HG03108 (cell line): ENCODE measurements around the gene OTOS.

Source experiments
- ATAC-seq: cut with Tn5 transposase; IDR thresholded peaks from one replicate; pipeline ENCODE4 v1.9.1; 2021; ENCODE audit warnings: moderate library complexity; ENCODE audit not compliant: unreplicated experiment

The OTOS gene

GRCh38 chr2:240154606-240155005, 14.1 kb upstream of the OTOS start:
- no peak for ATAC-seq

GRCh38 chr2:240153418-240153817, 13.0 kb upstream of the OTOS start:
- ATAC-seq = no peak

GRCh38 chr2:240151477-240152031, 11.1 kb upstream of the OTOS start:
- ATAC-seq = no peak

GRCh38 chr2:240149943-240150784, 9.7 kb upstream of the OTOS start:
- no peak for ATAC-seq

DNA sequence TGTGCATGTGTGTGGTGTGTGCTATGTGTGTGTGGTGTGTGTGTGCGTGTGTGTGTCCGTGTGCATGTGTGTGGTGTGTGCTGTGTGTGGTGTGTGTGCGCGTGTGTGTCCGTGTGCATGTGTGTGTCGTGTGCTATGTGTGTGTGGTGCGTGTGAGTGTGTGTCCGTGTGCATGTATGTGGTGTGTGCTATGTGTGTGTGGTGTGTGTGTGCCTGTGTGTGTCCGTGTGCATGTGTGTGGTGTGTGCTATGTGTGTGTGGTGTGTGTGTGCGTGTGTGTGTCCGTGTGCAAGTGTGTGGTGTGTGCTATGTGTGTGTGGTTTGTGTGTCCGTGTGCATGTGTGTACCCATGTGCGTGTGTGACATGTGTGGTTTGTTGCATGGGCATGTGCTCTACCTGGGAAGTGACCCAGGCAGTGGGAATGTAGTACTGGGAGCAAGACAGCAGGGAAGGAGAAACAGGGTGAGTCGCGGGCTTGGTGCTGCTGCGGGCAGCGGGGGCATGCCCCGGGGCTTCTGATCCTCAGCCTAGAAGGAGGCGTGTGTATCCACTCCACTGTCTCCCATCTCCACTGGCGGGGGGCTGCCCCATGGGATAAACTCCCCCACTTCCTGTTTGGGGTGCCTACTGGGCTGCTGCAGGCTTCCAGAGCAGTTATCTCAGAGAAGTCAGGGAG, 7.6 kb upstream of the OTOS start:
- no peak for ATAC-seq

GRCh38 chr2:240147382-240147781, 6.9 kb upstream of the OTOS start:
- ATAC-seq = no peak

DNA sequence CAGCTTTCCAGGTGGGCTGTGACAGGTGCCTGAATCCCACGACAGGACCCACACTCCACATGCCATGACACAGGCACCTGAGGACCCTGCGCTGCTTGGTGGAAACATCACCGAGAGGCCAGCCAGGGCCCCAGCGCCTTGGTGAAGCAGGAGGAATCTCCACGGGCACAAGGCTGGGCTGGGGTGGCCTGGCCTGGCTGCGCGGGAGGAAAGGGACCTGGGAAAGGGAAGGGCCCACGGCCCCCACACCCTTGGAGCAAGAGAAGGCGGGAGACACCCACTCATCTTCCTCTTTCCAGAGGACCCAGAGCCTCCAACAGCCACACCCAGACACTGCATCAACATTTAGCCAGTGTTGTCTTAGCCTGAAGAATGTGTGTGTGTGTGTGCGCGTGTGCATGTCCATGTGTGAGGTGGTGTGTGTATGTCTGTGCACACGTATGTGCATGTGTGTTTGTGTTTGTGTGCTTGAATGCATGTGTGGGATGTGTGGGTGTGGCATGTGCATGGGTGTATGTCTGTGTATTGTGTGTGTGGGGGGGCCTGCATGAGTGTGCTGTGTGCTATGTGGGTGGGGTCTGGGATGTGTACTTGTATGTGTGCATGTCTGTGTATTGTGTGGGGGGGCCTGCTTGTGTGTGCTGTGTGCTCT, 6.3 kb upstream of the OTOS start:
- no peak for ATAC-seq

DNA sequence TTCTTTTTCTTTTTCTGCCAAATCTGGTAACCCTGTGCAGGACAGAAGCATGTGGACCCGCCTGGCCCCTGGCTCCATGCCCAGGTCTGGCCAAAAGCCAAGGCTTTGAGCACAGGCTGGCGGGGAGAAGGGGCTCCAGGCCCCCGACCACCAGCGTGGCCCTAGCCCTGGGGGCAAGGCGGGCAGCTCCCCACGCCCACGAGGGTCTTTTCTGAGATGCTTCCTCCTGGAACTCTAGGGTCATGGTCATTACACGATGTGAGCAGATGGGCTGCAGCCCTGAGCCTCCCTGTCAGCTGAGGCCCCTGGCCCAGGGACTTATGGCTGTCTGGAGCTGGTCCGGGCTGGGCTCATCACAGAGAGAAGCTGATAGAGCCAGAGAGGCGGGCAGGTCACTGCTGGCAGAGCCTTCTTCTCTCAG, 5.7 kb upstream of the OTOS start:
- ATAC-seq = no peak

DNA sequence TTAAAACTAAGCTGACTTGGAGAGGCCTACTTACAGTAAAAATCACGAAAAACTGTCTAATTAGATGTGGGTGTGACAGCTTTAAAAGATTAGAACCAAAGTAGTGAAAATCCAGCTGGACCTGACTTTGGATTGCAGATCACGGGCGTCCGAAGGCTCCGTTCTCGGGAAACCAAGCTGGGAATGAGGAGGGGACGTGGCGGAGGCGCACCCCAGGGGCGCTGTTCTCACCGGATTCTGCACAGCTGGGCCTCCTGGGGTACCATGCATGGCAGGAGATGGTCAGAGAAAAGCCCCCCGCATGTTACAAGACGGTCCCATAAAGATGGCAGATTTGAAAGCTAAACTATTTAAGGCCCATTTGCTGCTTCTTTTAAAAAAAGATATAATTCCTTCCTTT, 5.0 kb upstream of the OTOS start:
- ATAC-seq = no peak

DNA sequence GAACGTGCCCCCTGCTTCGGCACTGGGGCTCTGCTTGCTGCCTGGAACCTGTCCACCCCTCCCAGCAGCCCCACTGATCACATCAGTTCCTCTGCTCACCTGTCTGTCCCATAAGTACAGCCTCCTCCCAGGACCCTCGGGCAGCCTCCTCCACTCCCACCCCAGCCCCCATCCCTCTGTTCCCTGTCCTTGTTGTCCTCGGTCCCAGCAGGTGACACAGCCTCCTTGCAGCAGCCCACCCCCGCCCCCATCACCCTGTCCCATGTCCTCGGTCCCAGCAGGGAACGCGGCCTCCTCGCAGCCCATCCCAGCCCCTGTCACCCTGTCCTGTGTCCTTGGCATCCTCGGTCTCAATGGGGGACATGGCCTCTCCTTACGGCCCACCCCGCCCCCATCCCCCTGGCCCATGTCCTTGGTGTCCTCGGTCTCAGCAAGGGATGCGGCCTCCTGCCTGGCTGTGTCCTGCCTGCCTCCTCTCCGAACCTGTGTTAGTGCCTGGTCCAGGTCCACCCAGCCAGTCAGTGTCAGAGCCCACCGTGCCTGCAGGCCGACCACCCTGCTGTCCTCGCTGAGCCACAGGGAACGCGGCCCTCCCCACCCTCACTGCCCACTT, 4.3 kb upstream of the OTOS start:
- ATAC-seq = no peak

GRCh38 chr2:240143801-240144648, 3.6 kb upstream of the OTOS start:
- ATAC-seq = no peak

DNA sequence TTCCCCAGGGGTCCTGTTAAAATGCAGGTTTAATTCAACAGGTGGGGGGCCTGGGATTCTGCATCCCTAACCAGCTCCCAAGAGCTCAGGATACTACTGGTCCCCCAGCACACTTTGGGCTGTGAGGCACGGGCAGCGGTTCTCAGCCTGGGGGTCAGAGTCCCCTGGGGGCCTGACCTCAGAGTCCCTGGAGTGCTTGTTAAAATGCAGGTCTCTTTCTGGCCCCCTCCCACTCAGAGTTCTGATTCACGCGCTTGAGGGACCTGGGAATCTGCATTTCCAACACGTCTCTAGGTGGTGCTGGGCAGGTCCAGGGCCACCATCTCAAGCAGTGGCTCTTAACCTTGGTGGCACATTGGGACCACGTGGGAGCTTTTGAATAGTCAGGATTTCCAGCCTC, 2.8 kb upstream of the OTOS start:
- ATAC-seq = no peak

DNA sequence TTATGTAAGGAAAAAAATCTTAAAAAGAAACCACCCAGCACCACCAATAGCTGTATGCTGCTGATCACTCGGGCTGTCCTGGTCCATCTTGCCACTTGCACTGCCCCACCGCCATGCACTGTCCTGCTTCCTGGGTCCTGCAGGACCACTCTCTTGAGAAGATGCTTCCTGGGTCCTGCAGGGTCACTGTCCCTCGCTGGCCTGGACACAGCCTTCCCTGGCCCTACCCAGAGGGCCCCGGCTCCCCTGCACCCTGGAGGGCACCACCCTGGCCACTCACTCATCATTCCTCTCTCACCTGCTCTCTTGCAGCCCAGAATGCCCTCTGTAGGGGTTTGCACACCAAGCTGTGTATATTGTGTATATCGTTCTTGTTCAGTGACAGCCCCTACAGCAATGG, 2.4 kb upstream of the OTOS start:
- ATAC-seq = no peak

DNA sequence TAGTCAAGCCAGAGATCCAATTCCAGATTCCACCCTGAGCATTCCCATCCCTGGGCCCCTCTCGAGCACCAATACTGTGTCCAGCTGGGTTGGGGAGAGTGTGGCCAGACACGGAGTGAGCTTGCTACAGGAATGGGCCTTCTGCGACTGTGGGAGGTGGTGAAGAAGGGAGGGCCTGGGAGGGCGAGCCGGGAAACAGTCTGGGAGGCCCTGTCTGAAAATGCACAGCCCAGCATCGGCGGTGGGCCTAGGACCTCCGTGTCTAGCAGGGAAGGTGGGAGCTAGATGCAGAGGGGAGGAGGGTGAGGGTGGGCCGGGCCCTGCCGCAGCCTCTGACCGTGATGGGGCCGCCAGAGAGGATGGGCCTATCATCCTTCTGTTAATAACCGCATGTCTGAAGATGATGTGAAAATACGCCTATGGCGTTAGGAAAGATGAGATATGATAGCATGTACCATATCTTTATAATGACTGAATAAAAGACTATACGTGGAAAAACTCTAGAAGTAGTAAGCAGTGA, 1.9 kb upstream of the OTOS start:
- ATAC-seq = no peak

DNA sequence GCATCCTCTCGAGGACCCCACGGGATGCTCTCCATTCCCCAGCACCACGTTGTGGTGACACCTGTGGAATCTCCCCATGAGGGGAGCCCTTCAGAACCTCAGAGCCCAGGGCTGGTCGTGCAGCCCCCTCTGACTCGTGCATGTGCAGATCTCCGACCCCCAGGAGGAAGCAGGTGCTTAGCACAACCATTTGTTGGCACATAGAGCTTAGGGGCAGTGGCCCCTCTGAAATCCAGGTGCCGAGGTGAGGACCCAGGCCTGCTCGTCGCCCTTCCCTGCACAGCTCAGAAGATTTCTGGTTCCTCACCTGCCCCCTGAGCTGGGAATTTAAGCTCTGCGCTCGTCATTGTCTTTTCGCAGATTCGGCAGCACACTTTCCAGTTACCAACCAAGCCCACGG, 1.3 kb upstream of the OTOS start:
- ATAC-seq = no peak

- ATAC-seq = no peak
Measured at GRCh38 chr2:240140920-240141319, 462 bp upstream of the OTOS start.

- no peak for ATAC-seq
Measured at GRCh38 chr2:240139666-240140393, 628 bp downstream of the OTOS start.

- ATAC-seq = no peak
Measured at GRCh38 chr2:240139011-240139441, 1.4 kb downstream of the OTOS start.

- ATAC-seq = no peak
Measured at GRCh38 chr2:240138254-240138984, 2.0 kb downstream of the OTOS start.
